ENCODE measurements around the gene TAF7. TPM values are rescaled to one million over a fixed set of nuclear protein-coding genes. Genes with fewer than 3 reads are reported as not detected.

Gene TAF7
- total and polyA plus RNA-seq, 8 donors: 53.2 to 142 (median 129) TPM

GRCh38 chr5:141303756-141304155, 16.8 kb downstream of the TAF7 start, which contains the start of gene SLC25A2:
SLC25A2 (minus strand) TSS chr5:141304049; CDS start chr5:141303865, 184 bp downstream.
- Histone ChIP-seq H3K36me3 (peaks cover 0 to 12% of the 10 kb centered on the region in 2 donors), H3K4me3 (no peak within 1 kb of the TSS), H3K9me3 (peaks cover 0 to 100% of the 10 kb centered on the region in 2 donors), H3K27ac (no peak within 1 kb of the TSS), H3K27me3 (no peaks in the 10 kb centered on the region), H3K4me1 (no peaks in the 10 kb centered on the region)
- ATAC-seq (no peak), DNase-seq (peak in 1 of 4 donors; percentile 62)
- intact Hi-C loops (cut with DNase I): no loop called here
- no peak for TF ChIP-seq CTCF (IDR thresholded peaks at IDR 0.05)

GRCh38 chr5:141298376-141298775, 22.2 kb downstream of the TAF7 start:
- H3K36me3 ChIP-seq: peaks cover 0 to 25% of the 10 kb centered on the region in 2 donors
- intact Hi-C loops (cut with DNase I): no loop called here
- no peak for DNase-seq
- peaks cover 0 to 100% of the 10 kb centered on the region in 2 donors for H3K9me3 ChIP-seq
- no peak for ATAC-seq
- no peak overlapping the region for H3K27ac ChIP-seq
- no peaks in the 10 kb centered on the region for H3K4me1 ChIP-seq
- H3K27me3 ChIP-seq: no peaks in the 10 kb centered on the region
- no peak for TF ChIP-seq CTCF (IDR thresholded peaks at IDR 0.05)
- H3K4me3 ChIP-seq: no peak overlapping the region

- Histone ChIP-seq H3K27me3 (no peaks in the 10 kb centered on the region), H3K4me1 (no peaks in the 10 kb centered on the region), H3K27ac (no peak overlapping the region), H3K36me3 (peaks cover 0 to 8% of the 10 kb centered on the region in 2 donors), H3K9me3 (peaks cover 5 to 99% of the 10 kb centered on the region in 2 donors), H3K4me3 (no peak overlapping the region)
- no peak for TF ChIP-seq CTCF (IDR thresholded peaks at IDR 0.05)
- DNase-seq (no peak), ATAC-seq (no peak)
- intact Hi-C loops (cut with DNase I): no loop called here
Measured at GRCh38 chr5:141272906-141273305, 47.7 kb downstream of the TAF7 start.

GRCh38 chr5:141269195-141269594, 51.4 kb downstream of the TAF7 start:
- intact Hi-C loops (cut with DNase I): no loop called here
- Histone ChIP-seq H3K27me3 (no peaks in the 10 kb centered on the region), H3K4me3 (no peak overlapping the region), H3K27ac (no peak overlapping the region), H3K4me1 (no peaks in the 10 kb centered on the region), H3K9me3 (peaks cover 0 to 100% of the 10 kb centered on the region in 2 donors), H3K36me3 (peaks cover 0 to 21% of the 10 kb centered on the region in 2 donors)
- no peak for TF ChIP-seq CTCF (IDR thresholded peaks at IDR 0.05)
- no peak for ATAC-seq
- no peak for DNase-seq

Other genes starting within 250 kb of the TAF7 start
Only the 30 nearest of the 38 such genes appear.
- gene PCDHB7, start 148.1 kb downstream of the TAF7 start, total RNA-seq: 1 to 10 TPM; 2.4 to 3.8 TPM
- 1 to 10 TPM; 3.9 to 5.8 (median 4.8) TPM for gene PCDHB7, start 148.1 kb downstream of the TAF7 start, polyA plus RNA-seq (ENCODE audit: insufficient read length in 6 of 6)
- 1 to 10 TPM; 1.1 to 2.7 TPM for gene PCDHB8, start 143.0 kb downstream of the TAF7 start, total RNA-seq
- gene PCDHB8, start 143.0 kb downstream of the TAF7 start, polyA plus RNA-seq (ENCODE audit: insufficient read length in 6 of 6): 1 to 10 TPM in 5 of 6 donors, under 1 TPM in 1; 0.72 to 3.7 (median 2.5) TPM
- 1 to 10 TPM; 1.8 to 3.1 TPM for gene PCDHB16, start 138.4 kb downstream of the TAF7 start, total RNA-seq
- gene PCDHB16, start 138.4 kb downstream of the TAF7 start, polyA plus RNA-seq (ENCODE audit: insufficient read length in 6 of 6): 1 to 10 TPM; 4.0 to 8.2 (median 6.9) TPM
- gene PCDHB9, start 133.6 kb downstream of the TAF7 start, total RNA-seq: 1 to 10 TPM; 1.3 to 1.6 TPM
- gene PCDHB9, start 133.6 kb downstream of the TAF7 start, polyA plus RNA-seq (ENCODE audit: insufficient read length in 6 of 6): 1 to 10 TPM; 3.3 to 5.1 (median 4.4) TPM
- 1 to 10 TPM; 1.5 to 2.0 TPM for gene PCDHB10, start 128.4 kb downstream of the TAF7 start, total RNA-seq
- gene PCDHB10, start 128.4 kb downstream of the TAF7 start, polyA plus RNA-seq (ENCODE audit: insufficient read length in 6 of 6): 1 to 10 TPM; 5.8 to 6.9 (median 6.2) TPM
- gene PCDHB11, start 121.2 kb downstream of the TAF7 start, total RNA-seq: 1 to 10 TPM; 2.6 to 3.4 TPM
- gene PCDHB11, start 121.2 kb downstream of the TAF7 start, polyA plus RNA-seq (ENCODE audit: insufficient read length in 6 of 6): 1 to 10 TPM; 2.4 to 3.8 (median 3.5) TPM
- gene PCDHB12, start 112.1 kb downstream of the TAF7 start, total RNA-seq: 1 to 10 TPM; 2.3 to 2.6 TPM
- gene PCDHB12, start 112.1 kb downstream of the TAF7 start, polyA plus RNA-seq (ENCODE audit: insufficient read length in 6 of 6): 1 to 10 TPM; 4.6 to 7.6 (median 6.2) TPM
- gene PCDHB13, start 106.9 kb downstream of the TAF7 start, total RNA-seq: 1 to 10 TPM; 1.8 to 2.1 TPM
- 1 to 10 TPM; 5.0 to 6.9 (median 5.9) TPM for gene PCDHB13, start 106.9 kb downstream of the TAF7 start, polyA plus RNA-seq (ENCODE audit: insufficient read length in 6 of 6)
- 1 to 10 TPM; 2.6 to 3.0 TPM for gene PCDHB14, start 97.4 kb downstream of the TAF7 start, total RNA-seq
- gene PCDHB14, start 97.4 kb downstream of the TAF7 start, polyA plus RNA-seq (ENCODE audit: insufficient read length in 6 of 6): 10 to 100 TPM in 3 of 6 donors, 1 to 10 TPM in 3; 8.4 to 11.1 (median 10.1) TPM
- gene PCDHB15, start 75.4 kb downstream of the TAF7 start, total RNA-seq: 1 to 10 TPM; 2.8 to 5.0 TPM
- 10 to 100 TPM in 3 of 6 donors, 1 to 10 TPM in 3; 8.7 to 14.4 (median 11.1) TPM for gene PCDHB15, start 75.4 kb downstream of the TAF7 start, polyA plus RNA-seq (ENCODE audit: insufficient read length in 6 of 6)
- under 1 TPM in 1 of 2 donors, not detected in 1; 0.76 TPM for gene SLC25A2, start 16.7 kb downstream of the TAF7 start, total RNA-seq
- gene SLC25A2, start 16.7 kb downstream of the TAF7 start, polyA plus RNA-seq (ENCODE audit: insufficient read length in 6 of 6): under 1 TPM in 4 of 6 donors, not detected in 2; 0.14 to 0.34 (median 0.21) TPM
- gene PCDHGA1, start 9.7 kb upstream of the TAF7 start, total RNA-seq: under 1 TPM; 0.38 to 0.42 TPM
- 1 to 10 TPM in 1 of 6 donors, under 1 TPM in 5; 0.39 to 1.1 (median 0.81) TPM for gene PCDHGA1, start 9.7 kb upstream of the TAF7 start, polyA plus RNA-seq (ENCODE audit: insufficient read length in 6 of 6)
- gene PCDHGA2, start 18.0 kb upstream of the TAF7 start, total RNA-seq: 1 to 10 TPM; 2.0 to 3.6 TPM
- gene PCDHGA2, start 18.0 kb upstream of the TAF7 start, polyA plus RNA-seq (ENCODE audit: insufficient read length in 6 of 6): 1 to 10 TPM; 4.6 to 7.1 (median 5.7) TPM
- gene PCDHGA3, start 23.0 kb upstream of the TAF7 start, total RNA-seq: 1 to 10 TPM; 1.4 to 1.8 TPM
- gene PCDHGA3, start 23.0 kb upstream of the TAF7 start, polyA plus RNA-seq (ENCODE audit: insufficient read length in 6 of 6): 1 to 10 TPM; 1.6 to 4.4 (median 3.4) TPM
- 1 to 10 TPM; 1.7 to 2.1 TPM for gene PCDHGB1, start 29.3 kb upstream of the TAF7 start, total RNA-seq
- 1 to 10 TPM; 1.4 to 2.3 (median 1.7) TPM for gene PCDHGB1, start 29.3 kb upstream of the TAF7 start, polyA plus RNA-seq (ENCODE audit: insufficient read length in 6 of 6)
- 1 to 10 TPM; 2.2 to 2.6 TPM for gene PCDHGA4, start 34.2 kb upstream of the TAF7 start, total RNA-seq
- 1 to 10 TPM; 2.1 to 3.4 (median 2.9) TPM for gene PCDHGA4, start 34.2 kb upstream of the TAF7 start, polyA plus RNA-seq (ENCODE audit: insufficient read length in 6 of 6)
- gene PCDHGB2, start 39.2 kb upstream of the TAF7 start, total RNA-seq: 1 to 10 TPM; 2.3 to 2.6 TPM
- 1 to 10 TPM; 4.4 to 5.4 (median 4.7) TPM for gene PCDHGB2, start 39.2 kb upstream of the TAF7 start, polyA plus RNA-seq (ENCODE audit: insufficient read length in 6 of 6)
- 1 to 10 TPM; 1.3 to 2.0 TPM for gene PCDHGA5, start 43.4 kb upstream of the TAF7 start, total RNA-seq
- gene PCDHGA5, start 43.4 kb upstream of the TAF7 start, polyA plus RNA-seq (ENCODE audit: insufficient read length in 6 of 6): 1 to 10 TPM; 3.2 to 5.0 (median 4.1) TPM
- gene PCDHGB3, start 49.5 kb upstream of the TAF7 start, total RNA-seq: 1 to 10 TPM; 1.5 to 2.4 TPM
- gene PCDHGB3, start 49.5 kb upstream of the TAF7 start, polyA plus RNA-seq (ENCODE audit: insufficient read length in 6 of 6): 1 to 10 TPM; 2.6 to 3.4 (median 2.7) TPM
- 1 to 10 TPM; 2.9 TPM for gene PCDHGA6, start 53.1 kb upstream of the TAF7 start, total RNA-seq
- 1 to 10 TPM; 4.8 to 6.5 (median 5.8) TPM for gene PCDHGA6, start 53.1 kb upstream of the TAF7 start, polyA plus RNA-seq (ENCODE audit: insufficient read length in 6 of 6)
- gene PCDHGA7, start 62.0 kb upstream of the TAF7 start, total RNA-seq: 1 to 10 TPM; 1.7 TPM
- gene PCDHGA7, start 62.0 kb upstream of the TAF7 start, polyA plus RNA-seq (ENCODE audit: insufficient read length in 6 of 6): 1 to 10 TPM; 1.8 to 2.2 (median 2.0) TPM
- 1 to 10 TPM; 3.2 to 3.4 TPM for gene PCDHGB4, start 66.9 kb upstream of the TAF7 start, total RNA-seq
- 1 to 10 TPM; 3.7 to 5.9 (median 4.3) TPM for gene PCDHGB4, start 66.9 kb upstream of the TAF7 start, polyA plus RNA-seq (ENCODE audit: insufficient read length in 6 of 6)
- gene PCDHGA8, start 71.8 kb upstream of the TAF7 start, total RNA-seq: 1 to 10 TPM in 1 of 2 donors, under 1 TPM in 1; 0.76 to 1.1 TPM
- under 1 TPM; 0.38 to 0.99 (median 0.77) TPM for gene PCDHGA8, start 71.8 kb upstream of the TAF7 start, polyA plus RNA-seq (ENCODE audit: insufficient read length in 6 of 6)
- 1 to 10 TPM; 8.8 to 9.1 TPM for gene PCDHGB5, start 77.2 kb upstream of the TAF7 start, total RNA-seq
- 10 to 100 TPM in 1 of 6 donors, 1 to 10 TPM in 5; 7.6 to 10.1 (median 8.4) TPM for gene PCDHGB5, start 77.2 kb upstream of the TAF7 start, polyA plus RNA-seq (ENCODE audit: insufficient read length in 6 of 6)
- gene PCDHGA9, start 82.0 kb upstream of the TAF7 start, total RNA-seq: 1 to 10 TPM; 4.0 to 4.6 TPM
- 1 to 10 TPM; 5.1 to 7.2 (median 6.4) TPM for gene PCDHGA9, start 82.0 kb upstream of the TAF7 start, polyA plus RNA-seq (ENCODE audit: insufficient read length in 6 of 6)
- 1 to 10 TPM; 4.3 to 5.9 TPM for gene PCDHGB6, start 87.2 kb upstream of the TAF7 start, total RNA-seq
- gene PCDHGB6, start 87.2 kb upstream of the TAF7 start, polyA plus RNA-seq (ENCODE audit: insufficient read length in 6 of 6): 1 to 10 TPM; 7.6 to 9.4 (median 8.4) TPM
- 1 to 10 TPM; 3.9 to 5.2 TPM for gene PCDHGA10, start 92.2 kb upstream of the TAF7 start, total RNA-seq
- 1 to 10 TPM; 3.9 to 5.5 (median 4.7) TPM for gene PCDHGA10, start 92.2 kb upstream of the TAF7 start, polyA plus RNA-seq (ENCODE audit: insufficient read length in 6 of 6)
- 10 to 100 TPM; 10.8 to 12.9 TPM for gene PCDHGB7, start 96.9 kb upstream of the TAF7 start, total RNA-seq
- 10 to 100 TPM; 13.4 to 18.1 (median 16.2) TPM for gene PCDHGB7, start 96.9 kb upstream of the TAF7 start, polyA plus RNA-seq (ENCODE audit: insufficient read length in 6 of 6)
- 1 to 10 TPM; 2.5 to 3.4 TPM for gene PCDHGA11, start 100.3 kb upstream of the TAF7 start, total RNA-seq
- 1 to 10 TPM; 2.8 to 4.1 (median 3.4) TPM for gene PCDHGA11, start 100.3 kb upstream of the TAF7 start, polyA plus RNA-seq (ENCODE audit: insufficient read length in 6 of 6)
- gene PCDHGA12, start 109.7 kb upstream of the TAF7 start, total RNA-seq: 1 to 10 TPM; 5.7 to 6.0 TPM
- gene PCDHGA12, start 109.7 kb upstream of the TAF7 start, polyA plus RNA-seq (ENCODE audit: insufficient read length in 6 of 6): 1 to 10 TPM; 2.0 to 4.5 (median 3.0) TPM

All from left lung (tissue), 10 donors.